Fibroblast of peridontal ligament (primary cell): ENCODE results near the gene VASN.
"Not testable (repeated sequence)": the region's sequence is repeated elsewhere in the genome, so short reads cannot be mapped to it uniquely, and the experiment has no call there.

ENCODE experiments used
- DNase-seq: peaks from one replicate; pipeline ENCODE4 v3.0.0-alpha.2; 2010; ENCODE audit errors: extremely low read depth

The VASN gene

GRCh38 chr16:4371357-4372000 lies at the start of gene VASN:
TSS of gene VASN (plus strand) at chr16:4371848. CDS start at chr16:4380878, 9,030 bp downstream.
- peak; percentile 73 for DNase-seq

- DNase-seq = no peak
Measured at GRCh38 chr16:4322121-4323052, 49.3 kb upstream of the VASN start.

GRCh38 chr16:4323071-4323844 lies 48.4 kb upstream of the VASN start:
- DNase-seq = no peak

GRCh38 chr16:4323845-4324488 lies 47.7 kb upstream of the VASN start:
- peak; percentile 57 for DNase-seq

- no peak for DNase-seq
Measured at GRCh38 chr16:4324492-4325252, 47.0 kb upstream of the VASN start.

- DNase-seq = no peak
Measured at GRCh38 chr16:4325253-4325758, 46.3 kb upstream of the VASN start.

- no peak for DNase-seq
Measured at GRCh38 chr16:4327386-4328045, 44.1 kb upstream of the VASN start.

- DNase-seq = peak; percentile 72
Measured at GRCh38 chr16:4328046-4328781, 43.4 kb upstream of the VASN start.

GRCh38 chr16:4328782-4329775 lies 42.6 kb upstream of the VASN start:
- no peak for DNase-seq

- peak; percentile 66 for DNase-seq
Measured at GRCh38 chr16:4330277-4330874, 41.3 kb upstream of the VASN start.

GRCh38 chr16:4332083-4332482 lies 39.6 kb upstream of the VASN start:
- no peak for DNase-seq

GRCh38 chr16:4332623-4333307 lies 38.9 kb upstream of the VASN start:
- no peak for DNase-seq

GRCh38 chr16:4333308-4333638 lies 38.4 kb upstream of the VASN start:
- DNase-seq = no peak

GRCh38 chr16:4333714-4334113 lies 37.9 kb upstream of the VASN start:
- DNase-seq = not testable (repeated sequence)

- DNase-seq = no peak
Measured at GRCh38 chr16:4334724-4335495, 36.7 kb upstream of the VASN start.

- DNase-seq = no peak
Measured at GRCh38 chr16:4336701-4337539, 34.7 kb upstream of the VASN start.
